ENCODE data around the gene ADGRD2. TPM values are rescaled to one million over a fixed set of nuclear protein-coding genes. Genes with fewer than 3 reads are reported as not detected.

ADGRD2 gene
- polyA plus RNA-seq, 3 donors: not detected

DNA sequence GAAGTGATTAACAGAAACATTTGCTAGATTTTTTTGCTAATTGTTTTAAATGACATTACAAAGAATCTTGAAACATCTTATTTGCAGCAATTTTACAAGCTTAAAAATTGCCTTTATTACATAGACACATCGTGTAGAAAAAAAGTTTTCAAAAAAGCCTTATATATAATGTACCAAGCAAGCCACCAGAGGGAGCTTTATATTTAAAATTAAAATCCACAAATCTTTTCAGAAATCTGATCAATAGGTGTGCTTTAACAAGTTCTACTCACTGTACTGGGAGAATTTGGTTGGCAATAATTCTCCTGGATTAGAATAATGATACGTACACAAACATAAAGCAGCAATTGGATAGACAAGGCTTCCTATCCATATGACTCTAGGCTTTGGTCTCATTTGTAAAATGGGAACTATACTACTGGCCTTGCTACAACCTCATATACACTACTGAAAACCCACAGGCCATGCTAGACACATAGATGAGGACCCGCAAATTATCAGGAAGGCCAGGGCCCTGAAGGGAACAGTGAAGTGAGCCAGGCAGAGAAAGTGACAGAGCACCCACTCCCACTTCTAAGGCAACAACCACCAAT is 39.8 kb upstream of the ADGRD2 start:
- Histone ChIP-seq H3K4me2 (replicated peaks; ENCODE audit: extremely low read depth, low read length, poor library complexity, severe bottlenecking) (no peak overlapping the region), H3K79me2 (ENCODE audit: insufficient read depth, low read length) (peaks cover 78% of the 10 kb centered on the region), H3K27me3 (ENCODE audit: control insufficient read depth in 2 of 2, insufficient read depth in 2 of 2, low read length in 2 of 2) (no peaks in the 10 kb centered on the region), H3K9me3 (replicated peaks in 1 of 2; ENCODE audit: control insufficient read depth in 1 of 2, insufficient read depth in 1 of 2, low read length in 2 of 2) (no peaks in the 10 kb centered on the region), H3K4me1 (ENCODE audit: control insufficient read depth in 1 of 2, insufficient read depth in 2 of 2, low read length in 2 of 2) (peaks cover 15 to 22% of the 10 kb centered on the region in 2 donors), H3K27ac (ENCODE audit: low read depth in 1 of 2, low read length in 2 of 2) (no peak overlapping the region), H3K4me3 (replicated peaks in 1 of 3; ENCODE audit: low read depth in 2 of 3, low read length in 3 of 3) (no peak overlapping the region), H3K9ac (ENCODE audit: insufficient read depth, low read length, poor library complexity, severe bottlenecking) (no peak overlapping the region), H3K36me3 (replicated peaks in 1 of 2; ENCODE audit: control insufficient read depth in 1 of 2, insufficient read depth in 2 of 2, low read length in 2 of 2) (peaks cover 76 to 88% of the 10 kb centered on the region in 2 donors), H4K20me1 (ENCODE audit: insufficient read depth, low read length) (peaks cover 27% of the 10 kb centered on the region), H2AFZ (ENCODE audit: insufficient read depth, low read depth, low read length, poor library complexity, severe bottlenecking) (no peak overlapping the region)
- Mint-ChIP-seq H3K4me3 (no peak overlapping the region), H3K27me3 (ENCODE audit: low read depth in 3 of 3) (peaks cover 0 to 2% (median 0%) of the 10 kb centered on the region in 3 donors), H3K4me1 (peaks cover 21% of the 10 kb centered on the region), H3K27ac (peak overlapping the region in 3 of 7 donors; percentile 14 to 38 (median 32)), H3K9me3 (peaks cover 0 to 1% (median under 1%) of the 10 kb centered on the region in 7 donors), H3K36me3 (peaks cover 70 to 78% of the 10 kb centered on the region in 2 donors)
- WGBS (ENCODE audit: insufficient coverage): 100% methylated on average over 1 of the region's 3 CpGs
- TF ChIP-seq CTCF (IDR thresholded peaks at IDR 0.05): peak; percentile 57
- intact Hi-C loops (cut with micrococcal nuclease): no loop called here
- DNase-seq: no peak

GRCh38 chr9:124411514-124412227 is 38.6 kb upstream of the ADGRD2 start:
- Histone ChIP-seq H2AFZ (ENCODE audit: insufficient read depth, low read depth, low read length, poor library complexity, severe bottlenecking) (no peak overlapping the region), H3K27me3 (ENCODE audit: control insufficient read depth in 2 of 2, insufficient read depth in 2 of 2, low read length in 2 of 2) (no peaks in the 10 kb centered on the region), H3K27ac (ENCODE audit: low read depth in 1 of 2, low read length in 2 of 2) (peak overlapping the region in 1 of 2 donors; percentile 63), H3K9me3 (replicated peaks in 1 of 2; ENCODE audit: control insufficient read depth in 1 of 2, insufficient read depth in 1 of 2, low read length in 2 of 2) (peaks cover 0 to 7% of the 10 kb centered on the region in 2 donors), H3K4me3 (replicated peaks in 1 of 3; ENCODE audit: low read depth in 2 of 3, low read length in 3 of 3) (no peak overlapping the region), H3K4me1 (ENCODE audit: control insufficient read depth in 1 of 2, insufficient read depth in 2 of 2, low read length in 2 of 2) (peaks cover 19 to 26% of the 10 kb centered on the region in 2 donors), H4K20me1 (ENCODE audit: insufficient read depth, low read length) (peaks cover 17% of the 10 kb centered on the region), H3K9ac (ENCODE audit: insufficient read depth, low read length, poor library complexity, severe bottlenecking) (no peak overlapping the region), H3K79me2 (ENCODE audit: insufficient read depth, low read length) (peaks cover 71% of the 10 kb centered on the region), H3K4me2 (replicated peaks; ENCODE audit: extremely low read depth, low read length, poor library complexity, severe bottlenecking) (no peak overlapping the region), H3K36me3 (replicated peaks in 1 of 2; ENCODE audit: control insufficient read depth in 1 of 2, insufficient read depth in 2 of 2, low read length in 2 of 2) (peaks cover 65 to 76% of the 10 kb centered on the region in 2 donors)
- H3K4me3 Mint-ChIP-seq: no peak overlapping the region
- H3K27me3 Mint-ChIP-seq (ENCODE audit: low read depth in 3 of 3): peaks cover 0 to 2% (median 0%) of the 10 kb centered on the region in 3 donors
- intact Hi-C loops (cut with micrococcal nuclease): no loop called here
- H3K36me3 Mint-ChIP-seq: peaks cover 58 to 66% of the 10 kb centered on the region in 2 donors
- TF ChIP-seq CTCF (IDR thresholded peaks at IDR 0.05): no peak
- peaks cover 0 to 6% (median 4%) of the 10 kb centered on the region in 7 donors for H3K9me3 Mint-ChIP-seq
- peaks cover 24% of the 10 kb centered on the region for H3K4me1 Mint-ChIP-seq
- DNase-seq: peak in 2 of 3 donors; percentile 25 to 57
- WGBS (ENCODE audit: insufficient coverage): no CpG with 5 or more reads among the region's 5 CpGs
- H3K27ac Mint-ChIP-seq: peak overlapping the region; percentile 47 to 84 (median 75)

Measured in CD14-positive monocyte (primary cell).